Frontal cortex (tissue), 4 donors: ENCODE results near the gene LPCAT1. TPM values are rescaled to one million over a fixed set of nuclear protein-coding genes. Genes with fewer than 3 reads are reported as not detected.
"Not testable (repeated sequence)": the region's sequence is repeated elsewhere in the genome, so short reads cannot be mapped to it uniquely, and the experiment has no call there.

Source experiments
- DNase-seq, 2 donors: peaks; one replicate each; pipeline ENCODE4 v3.0.0; 2012; ENCODE audit warnings: low spot score in 2 of 2
- FAIRE-seq: peaks from 2 replicates; lab custom pipeline; 2012; peaks lifted over from hg19 to GRCh38; lab: Jason Lieb, UNC
- total RNA-seq: library from RNA; depleted of rRNA; stranded (reverse); fragments of >200 nt; gene quantifications from one replicate; pipeline ENCODE4 v1.2.3, GENCODE V29; 2014
- donor health status: control.
- donor health status: control.
- donor health status: control.

The LPCAT1 gene
- total RNA-seq, 1 donor from 2014 or later: 127 TPM

DNA sequence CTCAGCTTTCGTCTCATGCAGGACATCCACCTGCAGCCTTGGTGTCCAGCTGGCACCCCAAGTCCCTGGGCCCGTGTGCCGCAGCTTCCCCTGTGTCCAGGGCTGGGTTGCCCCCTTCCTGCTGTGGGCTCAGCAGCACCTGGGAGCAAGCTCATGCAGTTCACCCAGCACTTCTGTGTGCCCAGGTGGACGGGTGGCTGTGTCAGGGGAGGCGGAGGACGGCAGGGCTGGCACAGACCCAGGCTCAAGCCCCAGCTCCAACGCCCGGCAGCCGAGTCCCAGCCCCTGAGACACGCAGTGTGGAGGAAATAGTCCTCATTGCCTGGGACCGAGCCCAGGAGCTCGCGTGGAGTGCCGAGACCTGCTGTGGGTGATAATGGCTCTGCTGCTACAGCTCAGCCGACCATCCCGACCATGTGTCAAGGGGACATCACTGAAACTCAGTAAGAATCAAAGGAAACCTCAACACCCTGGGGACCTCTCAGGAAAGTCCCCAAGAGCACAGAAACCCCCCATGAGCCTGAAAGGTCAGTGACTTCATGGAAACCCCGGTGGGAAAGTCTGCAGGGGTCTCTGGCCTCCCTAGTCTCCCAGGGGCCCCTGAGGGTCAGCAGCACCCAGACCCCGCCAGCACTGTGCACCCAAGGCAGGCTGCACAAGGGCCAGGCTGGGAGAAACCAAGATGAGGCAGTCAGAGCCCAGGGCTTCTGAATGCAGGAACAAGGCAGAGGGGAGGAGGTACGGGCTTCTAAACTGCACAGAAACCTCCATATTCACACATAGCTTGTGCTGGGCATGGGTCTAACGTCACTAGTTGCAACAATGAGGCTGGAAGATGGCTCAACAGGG, 38.8 kb downstream of the LPCAT1 start:
- FAIRE-seq (no peak), DNase-seq (no peak)

DNA sequence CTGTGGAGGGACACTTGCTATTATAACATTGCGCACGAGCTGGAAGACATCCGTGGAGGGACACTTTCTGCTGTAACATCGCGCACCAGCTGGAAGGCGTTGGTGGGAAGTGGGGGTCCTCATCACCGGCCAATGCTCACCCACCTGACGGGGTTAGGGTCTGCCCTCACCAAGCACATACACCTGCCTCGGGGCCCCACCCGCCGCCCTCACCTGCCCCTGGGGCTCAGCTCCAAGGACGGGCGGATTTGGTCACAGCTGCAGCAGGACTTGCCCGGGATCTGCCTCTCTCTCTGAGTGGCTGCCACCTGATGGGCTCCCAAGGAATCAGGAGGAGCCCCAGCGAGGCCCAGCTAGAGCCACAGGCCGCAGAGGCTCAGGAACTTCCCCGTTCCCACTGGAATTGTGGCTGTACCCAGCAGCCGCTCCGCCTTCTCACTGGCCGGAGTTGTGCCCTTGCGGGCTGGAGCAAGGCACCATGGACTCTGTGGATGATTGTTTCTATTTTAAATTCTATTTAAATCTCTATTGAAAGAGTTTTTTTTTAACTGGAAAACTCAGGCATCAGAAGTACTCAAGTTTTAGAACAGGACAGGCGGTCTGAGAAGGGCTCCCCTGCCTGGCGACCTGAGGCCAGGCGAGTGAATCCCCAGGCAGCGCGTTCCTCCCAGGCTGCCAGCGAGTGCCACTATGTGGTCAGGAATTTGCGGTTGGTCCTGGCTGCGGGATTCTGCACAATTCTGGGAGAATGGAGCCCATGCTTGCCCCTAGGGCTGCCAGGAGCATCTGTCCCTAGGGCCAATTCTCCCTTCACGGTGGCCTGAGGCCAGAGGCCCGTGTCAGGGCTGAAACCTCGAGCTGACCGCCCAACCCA, 39.7 kb downstream of the LPCAT1 start:
- no peak for FAIRE-seq
- no peak for DNase-seq

DNA sequence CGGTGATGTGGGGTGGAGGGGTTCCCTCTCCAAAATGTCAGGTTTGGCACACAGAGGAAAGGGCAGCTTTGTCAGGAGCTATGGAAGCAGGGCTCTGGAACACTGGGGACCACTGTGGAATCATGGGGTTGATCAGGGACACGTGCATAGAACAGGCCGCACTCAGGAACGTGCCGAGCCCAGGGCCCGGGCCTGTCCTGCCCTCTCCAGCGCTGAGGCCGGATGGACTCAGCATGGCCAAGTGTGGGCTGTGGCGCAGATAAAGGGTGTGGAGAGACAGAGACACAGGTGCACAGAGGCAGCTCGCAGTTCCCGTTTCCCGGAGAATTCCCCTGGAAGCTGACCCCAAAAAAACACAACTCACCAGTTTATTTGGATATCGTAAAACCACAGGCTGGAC, 40.7 kb downstream of the LPCAT1 start:
- DNase-seq: no peak
- no peak for FAIRE-seq

DNA sequence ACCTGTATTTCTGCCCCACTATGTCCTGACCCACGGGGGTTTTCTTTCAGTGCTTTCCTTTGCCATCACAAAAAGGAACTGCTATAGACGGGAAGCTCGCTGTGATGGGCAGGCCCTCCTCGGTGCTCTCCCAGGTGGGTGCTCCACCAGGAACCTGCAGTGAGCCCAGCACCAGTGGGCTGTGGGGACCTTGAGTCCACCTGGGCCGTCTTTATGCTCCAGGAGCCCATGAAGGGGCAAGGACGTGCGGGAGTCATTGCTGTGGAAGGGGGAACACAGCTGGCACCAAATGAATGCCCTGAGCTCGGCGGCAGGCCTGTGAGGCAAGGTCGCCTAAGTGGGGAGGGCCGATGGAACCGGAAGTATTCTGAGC, 41.8 kb downstream of the LPCAT1 start:
- FAIRE-seq (no peak), DNase-seq (no peak)

DNA sequence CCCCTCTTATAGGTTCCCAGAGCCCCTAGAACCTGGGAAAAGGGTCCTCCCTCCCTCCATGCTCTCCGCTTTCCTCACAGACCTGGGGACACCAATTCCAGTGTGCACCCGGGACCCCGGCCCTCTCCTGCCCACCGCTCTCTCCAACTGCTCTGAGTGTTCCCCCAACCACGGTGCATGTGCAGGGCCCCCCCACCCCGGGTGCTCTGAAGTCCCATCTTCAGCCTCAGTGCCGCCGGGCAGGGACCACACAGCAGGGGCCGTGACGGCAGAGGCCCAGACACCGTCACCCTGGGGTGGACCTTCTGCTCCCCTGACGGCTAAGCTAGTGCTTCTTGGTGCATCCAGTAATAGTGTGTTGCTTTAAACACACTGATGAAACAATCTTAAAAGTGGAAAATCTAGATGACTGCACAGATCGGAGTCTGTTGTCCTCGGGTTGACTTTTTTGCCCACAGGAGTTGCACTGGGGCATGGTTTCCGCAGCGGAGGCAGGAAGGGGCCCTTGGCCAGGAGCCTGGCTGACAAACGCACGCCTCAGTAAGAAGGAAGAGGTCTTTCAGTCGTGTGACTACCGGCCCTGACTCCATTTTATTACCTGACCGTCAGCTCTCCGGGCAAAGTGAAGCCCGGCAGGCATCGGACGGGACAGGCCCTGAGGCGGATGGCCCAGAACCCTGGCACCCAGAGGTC, 42.3 kb downstream of the LPCAT1 start:
- DNase-seq (no peak), FAIRE-seq (no peak)

DNA sequence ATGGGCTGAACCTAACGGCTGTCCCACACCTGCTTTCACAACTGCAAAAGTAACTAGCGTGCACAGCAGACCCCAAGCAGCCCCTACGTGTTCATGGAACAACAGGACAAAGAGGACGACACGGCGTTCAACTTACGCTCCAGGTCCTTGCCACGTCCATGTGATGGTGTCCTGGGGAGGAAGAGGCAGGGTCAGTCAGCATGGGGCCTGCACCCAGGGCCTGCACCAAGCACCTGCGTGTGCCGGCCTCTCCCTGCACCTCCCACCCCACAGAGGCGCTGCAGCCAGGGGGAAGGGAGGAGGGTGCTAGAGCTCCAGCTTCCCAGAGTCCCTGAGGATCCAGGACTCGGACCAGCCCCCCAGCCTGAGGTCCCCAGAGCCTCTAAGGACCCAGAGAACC, 43.0 kb downstream of the LPCAT1 start:
- no peak for DNase-seq
- FAIRE-seq: no peak

DNA sequence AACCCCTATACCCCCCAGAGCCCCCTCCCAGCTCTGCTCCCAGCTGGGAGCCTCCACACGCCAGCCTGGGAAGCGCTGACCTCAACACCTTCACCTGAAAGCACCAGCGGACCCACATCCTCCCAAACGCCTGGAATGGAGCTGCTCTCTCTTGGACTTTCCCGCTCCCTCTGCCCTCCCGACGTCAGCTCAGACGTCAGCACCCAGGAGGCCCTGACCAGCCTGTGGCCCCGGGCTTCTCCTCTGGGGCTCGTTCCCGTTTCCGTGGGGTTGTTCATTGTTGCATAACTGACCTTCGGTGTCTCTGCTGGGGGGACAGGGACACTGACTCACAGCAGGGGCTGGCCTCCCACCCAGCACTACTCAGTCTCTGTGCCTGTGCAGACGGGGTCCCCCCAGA, 43.5 kb downstream of the LPCAT1 start:
- DNase-seq (peak; percentile 44 to 47), FAIRE-seq (no peak)

DNA sequence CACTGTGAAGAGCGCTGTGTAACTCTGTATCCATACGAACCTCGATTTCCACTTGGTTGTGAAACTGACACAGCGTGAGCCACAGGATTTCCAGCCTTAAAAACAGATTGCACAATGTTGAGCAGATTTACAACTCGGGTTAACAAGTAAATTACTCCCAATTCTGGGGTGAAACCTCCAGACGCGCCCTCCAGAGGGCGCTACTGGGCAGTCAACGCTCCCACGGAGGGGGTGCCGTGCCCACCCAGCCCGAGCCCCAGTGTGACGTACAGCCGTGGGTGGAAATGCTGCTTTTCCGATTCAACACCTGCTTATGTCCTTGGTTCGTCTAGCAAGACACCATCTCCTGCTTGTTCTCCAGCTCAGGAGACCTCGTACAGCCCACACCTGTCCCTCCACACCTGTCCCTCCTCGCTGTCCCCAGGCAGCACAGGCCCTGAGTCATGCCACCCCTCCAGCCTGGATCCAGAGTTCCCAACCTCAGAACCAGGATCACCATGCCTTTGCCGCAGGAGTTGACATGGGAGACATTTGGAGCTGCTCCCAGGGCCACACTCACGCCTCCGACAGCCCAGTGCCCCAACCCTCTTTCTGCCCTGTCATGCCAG, 44.1 kb downstream of the LPCAT1 start:
- no peak for FAIRE-seq
- DNase-seq: peak in 1 of 2 donors; percentile 72

DNA sequence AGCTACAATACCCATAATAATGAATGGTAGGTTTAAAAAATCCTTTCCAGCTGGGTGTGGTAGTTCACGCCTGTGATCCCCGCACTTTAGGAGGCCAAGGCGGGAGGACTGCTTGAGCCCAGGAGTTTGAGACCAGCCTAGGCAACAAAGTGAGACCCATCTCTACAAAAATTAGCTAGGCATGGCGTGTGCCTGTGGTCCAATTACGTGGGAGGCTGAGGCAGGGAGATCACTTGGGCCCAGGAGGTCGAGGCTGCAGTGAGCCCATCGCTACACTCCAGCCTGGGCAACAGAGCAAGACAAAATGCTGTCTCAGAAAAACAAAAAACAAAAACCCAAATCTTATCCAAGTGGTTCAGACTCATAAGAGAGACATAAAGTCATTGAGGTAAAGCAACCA, 44.7 kb downstream of the LPCAT1 start:
- no peak for FAIRE-seq
- DNase-seq: no peak

DNA sequence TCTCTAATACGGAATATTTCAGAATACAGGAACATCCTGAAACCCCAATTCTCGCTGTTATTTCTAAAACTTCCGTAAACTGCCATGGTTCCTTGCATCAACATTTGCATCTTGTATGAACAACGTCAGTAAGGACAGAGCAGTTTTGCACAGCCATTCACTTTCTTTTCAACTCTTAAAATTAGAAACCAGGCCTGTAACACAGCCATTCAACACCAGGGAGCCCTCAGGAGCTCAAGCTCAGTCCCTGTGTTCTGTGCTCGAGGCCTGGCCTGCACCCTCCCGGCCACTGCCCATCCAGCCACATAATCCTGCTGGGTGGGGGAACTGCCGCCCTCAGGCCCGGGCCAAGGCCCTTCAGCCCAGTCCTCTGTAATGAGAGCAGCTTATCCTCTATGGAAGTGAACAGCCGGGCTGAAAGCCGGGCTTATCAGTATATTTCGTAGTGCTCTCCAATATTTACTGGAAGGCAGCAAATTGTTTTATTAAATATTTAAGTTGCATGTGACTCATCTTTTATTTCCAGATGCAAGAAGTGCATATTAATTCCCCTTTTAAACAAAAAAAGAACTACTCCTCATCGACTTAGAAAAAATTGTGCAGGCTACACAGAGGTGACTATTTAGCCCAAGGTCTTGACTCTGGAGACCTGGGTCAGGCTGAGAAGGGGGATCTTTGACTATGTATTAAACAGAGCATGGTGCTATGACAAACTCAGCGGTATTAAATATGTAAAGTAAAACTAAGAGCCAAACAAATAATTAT, 45.3 kb downstream of the LPCAT1 start:
- FAIRE-seq (no peak), DNase-seq (no peak)

DNA sequence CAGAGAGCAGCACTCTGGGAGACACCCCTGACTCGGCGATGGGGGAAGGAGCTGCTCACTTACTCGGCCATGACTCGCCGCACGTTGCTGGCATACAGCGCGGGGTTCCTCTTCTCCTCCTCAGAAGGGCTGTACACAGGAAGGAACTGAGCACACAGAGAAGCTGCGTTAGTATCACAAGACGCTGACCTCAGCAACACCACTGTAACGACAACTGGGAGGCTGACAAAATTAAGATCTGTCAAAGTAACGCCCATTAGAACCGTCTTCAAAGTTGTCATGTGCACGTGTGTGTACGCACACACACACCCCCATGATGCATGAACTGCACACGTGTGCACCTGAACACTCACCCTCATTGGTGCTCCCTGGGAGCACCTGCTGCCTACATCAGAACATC, 46.4 kb downstream of the LPCAT1 start:
- FAIRE-seq: no peak
- DNase-seq: no peak

DNA sequence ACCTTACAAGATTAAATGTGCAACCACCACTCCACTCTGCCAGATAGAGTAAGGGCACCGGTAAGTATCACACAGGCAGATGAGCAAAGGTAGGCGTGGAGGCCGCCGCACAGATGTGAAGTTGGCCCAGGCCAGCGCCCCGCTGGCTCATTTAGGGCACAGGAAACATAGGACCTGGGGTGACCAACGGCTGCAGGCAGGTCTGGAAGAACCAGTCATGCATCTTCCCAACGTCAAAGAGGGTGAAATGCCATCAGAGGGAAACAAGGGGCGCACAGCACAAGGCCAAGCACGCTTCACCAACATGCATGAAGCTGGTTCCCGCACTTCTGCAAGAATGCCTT, 46.8 kb downstream of the LPCAT1 start:
- DNase-seq (no peak), FAIRE-seq (no peak)

DNA sequence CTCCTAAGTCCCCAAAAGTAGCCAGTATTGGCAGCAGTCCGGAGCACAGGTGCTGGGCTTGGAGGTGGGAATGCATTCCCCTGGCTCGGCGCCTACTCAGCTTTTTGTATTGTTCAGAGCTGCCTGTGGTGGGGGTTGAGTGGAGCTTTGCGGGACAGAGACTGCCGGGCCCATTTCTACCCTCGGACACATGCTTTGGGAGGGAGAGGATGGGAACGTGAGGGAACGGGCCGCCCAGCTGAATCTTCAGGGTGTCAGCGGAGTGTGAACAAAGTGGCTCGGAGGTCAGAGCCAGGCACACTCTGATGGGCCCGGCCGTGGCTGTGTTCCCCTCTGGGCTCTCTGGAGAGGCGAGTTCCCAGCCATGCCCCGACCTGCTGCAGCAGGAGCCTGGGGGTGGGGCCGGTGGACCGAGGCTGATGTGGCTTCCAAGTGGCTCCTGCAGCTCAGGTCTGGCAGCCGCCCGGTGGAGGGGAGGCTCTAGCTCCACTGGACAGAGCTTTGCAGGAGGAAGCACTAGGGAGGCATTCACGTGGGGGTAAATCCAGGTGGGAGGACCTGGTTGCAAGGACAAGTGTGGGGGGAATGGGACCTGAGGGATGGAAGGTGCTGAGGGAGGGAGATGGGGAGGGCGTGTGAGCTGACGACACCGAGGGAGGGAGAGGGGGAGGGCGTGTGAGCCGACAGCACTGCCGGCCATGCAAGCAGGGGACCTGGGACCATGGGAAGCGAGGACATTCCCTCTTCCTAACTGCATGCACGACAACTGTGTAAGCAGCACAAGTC, 47.4 kb downstream of the LPCAT1 start:
- DNase-seq (no peak), FAIRE-seq (no peak)

DNA sequence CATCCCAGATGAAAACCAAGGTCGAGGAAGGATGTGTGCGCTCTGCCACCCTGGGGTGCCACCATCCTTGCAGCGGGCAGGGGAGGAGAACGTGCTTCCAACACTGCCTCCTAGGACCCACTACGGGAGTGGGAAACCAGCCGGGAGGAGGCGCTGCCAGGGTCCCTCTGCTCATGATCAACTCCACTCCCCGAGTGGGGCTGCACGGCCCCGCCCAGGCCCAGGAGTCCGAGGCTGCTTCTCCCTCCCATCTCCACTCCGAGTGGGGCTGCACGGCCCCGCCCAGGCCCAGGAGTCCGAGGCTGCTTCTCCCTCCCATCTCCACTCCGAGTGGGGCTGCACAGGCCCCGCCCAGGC, 48.2 kb downstream of the LPCAT1 start:
- FAIRE-seq, DNase-seq: not testable (repeated sequence)

DNA sequence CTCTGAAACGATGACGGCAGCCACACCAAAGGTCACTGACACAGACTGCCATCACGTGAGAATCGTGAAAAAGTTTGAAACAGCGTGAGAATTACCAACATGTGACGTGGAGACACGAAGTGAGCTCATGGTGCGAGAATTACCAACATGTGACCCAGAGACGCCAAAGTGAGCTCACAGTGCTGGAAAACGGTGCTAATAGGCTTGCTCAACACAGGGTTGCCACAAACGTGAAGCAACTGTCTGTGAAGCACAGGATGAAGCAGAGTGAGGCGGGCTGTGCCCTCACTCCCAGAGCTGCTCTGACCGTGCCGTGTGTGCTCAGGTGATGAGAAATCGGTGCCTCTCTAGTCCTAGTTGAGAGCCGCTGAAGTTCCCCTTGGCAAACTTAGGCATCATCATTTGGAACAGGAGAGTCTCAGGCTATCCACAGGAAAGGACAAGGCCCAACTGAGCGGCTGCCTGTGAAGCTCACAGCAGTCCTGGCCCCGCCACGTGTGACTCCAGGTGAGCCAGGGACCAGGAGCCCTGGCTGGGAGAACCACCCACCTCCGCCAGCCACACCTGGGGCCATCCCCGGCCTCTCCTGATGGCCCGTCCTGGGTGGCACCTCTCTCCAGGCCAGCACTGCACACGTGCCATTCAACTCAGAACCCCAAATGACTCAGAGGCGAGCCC, 48.8 kb downstream of the LPCAT1 start:
- DNase-seq (no peak), FAIRE-seq (no peak)

DNA sequence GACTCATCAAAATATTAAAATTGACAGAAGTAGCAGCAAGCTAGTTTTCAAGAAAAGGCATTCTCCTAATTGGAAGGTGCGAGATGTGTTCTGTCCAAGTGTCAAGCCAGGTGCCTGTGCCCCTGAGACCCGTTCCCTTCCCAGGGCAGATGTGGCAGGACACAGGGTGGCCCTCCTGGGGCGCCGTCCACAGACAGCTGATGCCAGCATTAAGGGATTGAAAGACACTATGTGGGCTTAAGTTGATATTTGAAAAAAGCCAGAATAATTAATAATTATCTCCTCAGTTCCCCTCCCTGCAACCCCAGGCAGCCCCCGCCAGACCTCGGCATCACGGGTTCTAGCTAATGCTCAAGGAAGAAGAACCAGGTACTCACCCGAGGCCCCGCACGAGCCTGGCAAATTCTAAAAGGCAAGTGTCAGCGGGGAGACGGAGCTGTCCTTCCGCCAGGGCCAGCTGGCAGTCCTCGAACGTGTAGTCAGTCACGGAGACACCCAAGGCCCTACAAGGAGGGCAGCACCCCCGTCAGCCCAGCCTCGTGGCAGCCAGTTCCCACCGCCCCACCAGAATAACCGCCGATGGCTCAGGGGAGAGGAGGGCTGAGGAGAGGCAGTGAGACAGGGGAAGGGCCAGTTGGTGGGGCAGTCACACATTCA, 49.4 kb downstream of the LPCAT1 start:
- FAIRE-seq (no peak), DNase-seq (no peak)

DNA sequence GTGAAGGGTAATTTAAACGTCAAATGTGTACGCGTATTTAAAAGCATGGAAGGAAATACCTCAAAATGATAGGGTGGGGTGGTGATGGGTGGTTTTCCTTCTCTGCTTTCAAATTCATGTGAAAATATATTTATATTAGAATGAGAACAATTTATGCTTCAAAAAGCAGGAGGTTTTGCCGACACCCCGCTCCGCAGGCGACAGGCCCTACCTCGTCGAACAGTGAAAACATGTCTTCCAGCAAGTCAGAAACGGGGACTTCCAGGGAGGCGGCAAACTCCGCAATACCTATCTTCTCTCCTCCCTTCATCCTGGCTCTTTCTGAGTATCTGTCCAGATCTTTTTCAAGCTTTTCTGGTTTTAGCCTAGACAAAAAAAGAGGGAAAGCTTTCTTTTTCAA, 50.0 kb downstream of the LPCAT1 start:
- FAIRE-seq (no peak), DNase-seq (no peak)
